Measurements from ENCODE around the gene ANKRD34B.

The ANKRD34B gene

GRCh38 chr5:80573062-80573461 is 3.0 kb upstream of the ANKRD34B start:
- no peak overlapping the region for H3K4me3 ChIP-seq (ENCODE audit: low read length)
- peaks cover 9% of the 10 kb centered on the region; the same call in 1 of the 2 replicates for H3K27me3 ChIP-seq (ENCODE audit: control insufficient read depth, insufficient read depth, low read length)
- H3K36me3 ChIP-seq (ENCODE audit: control insufficient read depth, insufficient read depth, low read length): no peaks in the 10 kb centered on the region
- H3K9me3 ChIP-seq (ENCODE audit: control insufficient read depth, insufficient read depth, low read length): no peaks in the 10 kb centered on the region
- no CpG with 5 or more reads among the region's 3 CpGs for WGBS (ENCODE audit: insufficient coverage, insufficient read length)
- no peak for DNase-seq (ENCODE audit: low read depth, low spot score)
- H3K4me1 ChIP-seq (ENCODE audit: control insufficient read depth, insufficient read depth, low read length): no peaks in the 10 kb centered on the region
- H3K27ac ChIP-seq (ENCODE audit: low read length): no peak overlapping the region

DNA sequence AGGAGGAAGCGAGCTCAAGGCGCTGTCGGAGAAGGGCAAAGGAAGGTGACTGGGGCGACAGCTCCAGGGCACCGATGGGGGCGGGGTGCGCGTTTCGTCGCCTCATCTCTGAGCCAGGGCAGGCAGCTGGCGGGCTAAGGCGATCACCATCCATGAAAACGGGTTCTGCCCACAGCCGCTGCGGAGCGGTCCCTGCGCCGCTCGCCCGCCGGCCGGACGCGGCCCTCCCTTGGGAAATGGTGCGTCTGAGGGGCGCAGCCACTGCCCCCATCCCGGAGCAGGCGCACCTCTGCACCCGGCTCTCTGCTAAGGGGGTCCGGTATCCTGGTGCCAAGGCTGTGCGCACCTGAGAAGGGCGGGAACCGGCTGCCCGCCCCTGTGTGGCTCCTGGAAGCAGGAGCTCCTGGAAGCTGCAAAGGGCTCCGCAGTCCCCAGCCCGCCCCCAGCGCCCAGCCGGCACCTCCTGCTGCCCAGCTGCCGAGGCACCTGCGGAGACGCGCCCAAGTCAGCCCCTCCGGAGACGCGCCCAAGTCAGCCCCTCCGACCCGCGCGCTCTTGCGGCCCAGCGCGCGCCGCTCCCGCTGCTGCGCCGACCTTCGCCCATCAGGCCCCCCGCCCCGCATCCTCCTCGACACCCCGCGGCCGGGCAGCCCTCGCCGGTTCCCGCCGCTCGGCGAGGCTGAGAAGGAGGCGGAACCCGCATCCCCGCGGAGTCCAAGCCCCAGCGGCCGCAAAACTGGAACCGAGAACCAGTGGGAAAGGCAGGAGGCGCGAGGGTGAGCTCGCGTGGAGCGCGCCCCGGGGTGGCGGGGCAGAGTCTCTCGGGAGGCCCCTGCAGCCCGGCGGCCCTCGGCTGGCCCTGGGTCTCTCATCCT is 757 bp downstream of the ANKRD34B start:
- peaks cover 12% of the 10 kb centered on the region; the same call in 1 of the 2 replicates for H3K27me3 ChIP-seq (ENCODE audit: control insufficient read depth, insufficient read depth, low read length)
- H3K36me3 ChIP-seq (ENCODE audit: control insufficient read depth, insufficient read depth, low read length): no peaks in the 10 kb centered on the region
- DNase-seq (ENCODE audit: low read depth, low spot score): no peak
- no peaks in the 10 kb centered on the region for H3K9me3 ChIP-seq (ENCODE audit: control insufficient read depth, insufficient read depth, low read length)
- no peak overlapping the region for H3K27ac ChIP-seq (ENCODE audit: low read length)
- no peaks in the 10 kb centered on the region for H3K4me1 ChIP-seq (ENCODE audit: control insufficient read depth, insufficient read depth, low read length)
- peak overlapping the region; percentile 14; the same call in 1 of the 2 replicates for H3K4me3 ChIP-seq (ENCODE audit: low read length)
- WGBS (ENCODE audit: insufficient coverage, insufficient read length): no CpG with 5 or more reads among the region's 89 CpGs

DNA sequence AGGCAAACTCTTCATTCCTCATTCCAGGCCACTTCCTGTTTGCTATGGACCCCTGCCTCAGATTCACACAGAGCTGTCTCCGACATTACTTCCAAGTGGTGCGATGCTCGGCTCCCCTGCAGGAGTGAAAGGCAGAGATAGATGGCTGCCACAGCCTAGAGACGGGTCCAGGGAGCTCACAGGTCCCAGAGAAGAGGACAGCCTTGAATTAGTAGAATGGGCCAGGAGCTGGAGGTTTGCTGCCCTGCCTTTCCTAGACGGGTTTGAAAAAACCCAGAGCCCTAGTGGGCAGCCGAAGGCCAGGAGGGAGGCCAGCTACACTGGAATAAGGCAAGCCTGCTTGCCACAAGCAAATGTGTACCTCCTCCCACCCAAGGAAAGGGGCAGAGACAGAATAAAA is 1.8 kb downstream of the ANKRD34B start:
- no peak for DNase-seq (ENCODE audit: low read depth, low spot score)
- no peaks in the 10 kb centered on the region for H3K36me3 ChIP-seq (ENCODE audit: control insufficient read depth, insufficient read depth, low read length)
- H3K27ac ChIP-seq (ENCODE audit: low read length): no peak overlapping the region
- no peaks in the 10 kb centered on the region for H3K9me3 ChIP-seq (ENCODE audit: control insufficient read depth, insufficient read depth, low read length)
- no peaks in the 10 kb centered on the region for H3K4me1 ChIP-seq (ENCODE audit: control insufficient read depth, insufficient read depth, low read length)
- H3K4me3 ChIP-seq (ENCODE audit: low read length): no peak overlapping the region
- WGBS (ENCODE audit: insufficient coverage, insufficient read length): no CpG with 5 or more reads among the region's 6 CpGs
- peaks cover 12% of the 10 kb centered on the region; the same call in 1 of the 2 replicates for H3K27me3 ChIP-seq (ENCODE audit: control insufficient read depth, insufficient read depth, low read length)

DNA sequence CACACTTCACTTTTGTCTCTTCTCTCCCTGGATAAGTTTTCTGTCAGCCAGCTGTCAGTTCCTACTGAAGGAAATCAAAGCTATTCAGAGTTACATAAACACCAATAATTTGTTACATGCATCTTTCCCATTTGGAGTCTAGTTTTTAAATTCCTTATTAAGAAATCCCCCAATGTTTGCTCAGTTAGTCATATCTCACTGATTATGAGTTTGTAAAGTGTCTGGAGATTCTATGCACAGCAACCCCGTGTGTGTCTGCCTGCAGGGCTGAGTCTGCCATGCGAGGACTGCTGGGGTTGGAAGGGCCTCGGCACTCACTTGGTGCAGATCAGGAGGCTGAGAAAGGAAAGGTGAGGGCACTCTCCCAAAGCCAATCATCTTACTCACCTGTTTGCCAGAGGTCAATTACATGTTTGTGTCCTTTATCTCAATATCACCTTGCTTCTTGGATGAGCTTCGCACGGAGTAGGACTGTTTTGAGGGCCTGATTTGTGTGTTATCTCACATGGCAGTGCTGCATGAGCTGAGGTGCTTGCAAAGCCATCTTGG is 3.3 kb downstream of the ANKRD34B start:
- H3K27ac ChIP-seq (ENCODE audit: low read length): no peak overlapping the region
- peaks cover 12% of the 10 kb centered on the region; the same call in 1 of the 2 replicates for H3K27me3 ChIP-seq (ENCODE audit: control insufficient read depth, insufficient read depth, low read length)
- H3K4me3 ChIP-seq (ENCODE audit: low read length): no peak overlapping the region
- H3K9me3 ChIP-seq (ENCODE audit: control insufficient read depth, insufficient read depth, low read length): no peaks in the 10 kb centered on the region
- WGBS (ENCODE audit: insufficient coverage, insufficient read length): no CpG with 5 or more reads among the region's 5 CpGs
- DNase-seq (ENCODE audit: low read depth, low spot score): no peak
- H3K4me1 ChIP-seq (ENCODE audit: control insufficient read depth, insufficient read depth, low read length): no peaks in the 10 kb centered on the region
- H3K36me3 ChIP-seq (ENCODE audit: control insufficient read depth, insufficient read depth, low read length): no peaks in the 10 kb centered on the region

GRCh38 chr5:80565330-80565729 is 4.8 kb downstream of the ANKRD34B start:
- no peaks in the 10 kb centered on the region for H3K4me1 ChIP-seq (ENCODE audit: control insufficient read depth, insufficient read depth, low read length)
- no CpG with 5 or more reads among the region's 5 CpGs for WGBS (ENCODE audit: insufficient coverage, insufficient read length)
- H3K4me3 ChIP-seq (ENCODE audit: low read length): no peak overlapping the region
- H3K36me3 ChIP-seq (ENCODE audit: control insufficient read depth, insufficient read depth, low read length): no peaks in the 10 kb centered on the region
- H3K27ac ChIP-seq (ENCODE audit: low read length): no peak overlapping the region
- DNase-seq (ENCODE audit: low read depth, low spot score): no peak
- H3K9me3 ChIP-seq (ENCODE audit: control insufficient read depth, insufficient read depth, low read length): no peaks in the 10 kb centered on the region
- H3K27me3 ChIP-seq (ENCODE audit: control insufficient read depth, insufficient read depth, low read length): peaks cover 12% of the 10 kb centered on the region; the same call in 1 of the 2 replicates

GRCh38 chr5:80559244-80559643 is 10.8 kb downstream of the ANKRD34B start:
- Histone ChIP-seq H3K27me3 (ENCODE audit: control insufficient read depth, insufficient read depth, low read length) (no peaks in the 10 kb centered on the region), H3K9me3 (ENCODE audit: control insufficient read depth, insufficient read depth, low read length) (no peaks in the 10 kb centered on the region), H3K4me3 (ENCODE audit: low read length) (no peak overlapping the region), H3K4me1 (ENCODE audit: control insufficient read depth, insufficient read depth, low read length) (peaks cover 1% of the 10 kb centered on the region; the same call in 1 of the 2 replicates), H3K36me3 (ENCODE audit: control insufficient read depth, insufficient read depth, low read length) (no peaks in the 10 kb centered on the region), H3K27ac (ENCODE audit: low read length) (no peak overlapping the region)
- WGBS (ENCODE audit: insufficient coverage, insufficient read length): no CpG with 5 or more reads among the region's 4 CpGs
- no peak for DNase-seq (ENCODE audit: low read depth, low spot score)

- no peaks in the 10 kb centered on the region for H3K36me3 ChIP-seq (ENCODE audit: control insufficient read depth, insufficient read depth, low read length)
- H3K9me3 ChIP-seq (ENCODE audit: control insufficient read depth, insufficient read depth, low read length): no peaks in the 10 kb centered on the region
- no CpG with 5 or more reads among the region's 4 CpGs for WGBS (ENCODE audit: insufficient coverage, insufficient read length)
- no peak overlapping the region for H3K27ac ChIP-seq (ENCODE audit: low read length)
- peaks cover 1% of the 10 kb centered on the region; the same call in 1 of the 2 replicates for H3K4me1 ChIP-seq (ENCODE audit: control insufficient read depth, insufficient read depth, low read length)
- H3K27me3 ChIP-seq (ENCODE audit: control insufficient read depth, insufficient read depth, low read length): no peaks in the 10 kb centered on the region
- DNase-seq (ENCODE audit: low read depth, low spot score): no peak
- no peak overlapping the region for H3K4me3 ChIP-seq (ENCODE audit: low read length)
Measured at GRCh38 chr5:80555099-80555498, 15.0 kb downstream of the ANKRD34B start.

DNA sequence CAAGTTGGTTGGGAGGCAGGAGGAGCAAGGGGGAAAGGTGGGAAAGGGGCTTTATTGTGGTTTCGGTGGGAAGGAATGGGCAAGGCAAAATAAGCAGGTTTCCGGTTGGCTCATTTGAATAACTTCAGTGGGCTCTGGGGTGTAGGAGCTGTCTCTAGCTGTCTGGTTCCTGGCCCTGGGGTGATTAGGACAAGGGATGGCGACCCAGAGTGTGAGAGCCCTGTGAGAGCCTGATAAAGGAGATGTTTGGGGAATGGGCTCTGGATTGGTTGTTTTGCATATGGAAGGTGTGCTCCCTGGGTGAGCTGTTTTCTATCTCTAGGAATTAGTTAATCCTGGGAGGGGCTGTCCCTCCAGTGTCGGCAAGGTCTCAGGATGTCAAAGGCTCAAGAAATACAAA is 15.4 kb downstream of the ANKRD34B start:
- H3K9me3 ChIP-seq (ENCODE audit: control insufficient read depth, insufficient read depth, low read length): no peaks in the 10 kb centered on the region
- no peaks in the 10 kb centered on the region for H3K27me3 ChIP-seq (ENCODE audit: control insufficient read depth, insufficient read depth, low read length)
- no peak for DNase-seq (ENCODE audit: low read depth, low spot score)
- WGBS (ENCODE audit: insufficient coverage, insufficient read length): no CpG with 5 or more reads among the region's 4 CpGs
- H3K4me1 ChIP-seq (ENCODE audit: control insufficient read depth, insufficient read depth, low read length): peaks cover 1% of the 10 kb centered on the region; the same call in 1 of the 2 replicates
- H3K36me3 ChIP-seq (ENCODE audit: control insufficient read depth, insufficient read depth, low read length): no peaks in the 10 kb centered on the region
- no peak overlapping the region for H3K27ac ChIP-seq (ENCODE audit: low read length)
- H3K4me3 ChIP-seq (ENCODE audit: low read length): no peak overlapping the region

DNA sequence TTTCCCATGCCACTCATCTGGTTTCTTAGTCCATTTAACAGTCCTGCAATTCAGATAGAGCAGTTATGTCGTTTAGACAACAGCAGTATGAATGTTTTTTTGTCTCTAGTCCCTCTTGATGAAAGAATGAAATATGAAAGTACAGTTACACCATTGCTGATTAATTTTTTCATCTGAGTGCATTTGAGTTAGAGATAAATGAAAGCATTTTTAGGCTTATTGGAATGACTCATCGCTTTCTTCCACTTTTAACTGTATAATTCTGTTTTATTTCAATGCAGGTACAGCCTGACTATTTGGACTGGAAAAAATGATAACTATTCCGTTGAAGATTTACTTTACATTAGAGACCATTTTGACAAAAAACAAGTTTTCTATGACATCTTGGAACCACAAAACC is 28.7 kb downstream of the ANKRD34B start:
- Histone ChIP-seq H3K27me3 (ENCODE audit: control insufficient read depth, insufficient read depth, low read length) (no peaks in the 10 kb centered on the region), H3K4me1 (ENCODE audit: control insufficient read depth, insufficient read depth, low read length) (no peaks in the 10 kb centered on the region), H3K27ac (ENCODE audit: low read length) (no peak overlapping the region), H3K9me3 (ENCODE audit: control insufficient read depth, insufficient read depth, low read length) (no peaks in the 10 kb centered on the region), H3K4me3 (ENCODE audit: low read length) (no peak overlapping the region), H3K36me3 (ENCODE audit: control insufficient read depth, insufficient read depth, low read length) (no peaks in the 10 kb centered on the region)
- no peak for DNase-seq (ENCODE audit: low read depth, low spot score)
- no CpG with 5 or more reads among the region's 3 CpGs for WGBS (ENCODE audit: insufficient coverage, insufficient read length)

DNA sequence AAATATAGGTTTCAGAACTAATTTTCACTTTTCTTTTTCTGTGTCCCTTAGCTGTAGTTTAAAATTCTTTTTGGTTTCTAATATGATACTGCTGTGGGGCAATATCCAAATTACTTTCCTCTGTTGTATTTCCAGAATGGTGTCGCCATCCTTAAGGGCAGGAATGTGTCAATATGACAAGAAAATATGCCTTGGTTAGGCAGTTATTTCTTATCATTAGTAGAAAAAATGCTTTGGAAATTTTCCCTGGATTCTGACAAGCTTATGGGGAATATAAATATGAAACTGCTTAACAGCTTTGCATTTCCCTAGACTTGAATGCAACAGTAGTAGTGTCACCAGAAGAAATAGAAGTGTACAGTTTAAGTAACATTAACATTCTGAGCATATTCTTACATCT is 29.4 kb downstream of the ANKRD34B start:
- H3K27me3 ChIP-seq (ENCODE audit: control insufficient read depth, insufficient read depth, low read length): no peaks in the 10 kb centered on the region
- H3K9me3 ChIP-seq (ENCODE audit: control insufficient read depth, insufficient read depth, low read length): no peaks in the 10 kb centered on the region
- WGBS (ENCODE audit: insufficient coverage, insufficient read length): no CpG with 5 or more reads among the region's 1 CpG
- no peak for DNase-seq (ENCODE audit: low read depth, low spot score)
- no peak overlapping the region for H3K4me3 ChIP-seq (ENCODE audit: low read length)
- no peaks in the 10 kb centered on the region for H3K4me1 ChIP-seq (ENCODE audit: control insufficient read depth, insufficient read depth, low read length)
- H3K36me3 ChIP-seq (ENCODE audit: control insufficient read depth, insufficient read depth, low read length): no peaks in the 10 kb centered on the region
- no peak overlapping the region for H3K27ac ChIP-seq (ENCODE audit: low read length)

Data from iPS DF 6.9 (cell line).